H1 (cell line): ENCODE measurements around the gene TMC3.

Source experiments
- ASH2L ChIP-seq: fragments of 200-600, 300-600 bp; sonication (generic); IDR thresholded peaks from one replicate; pipeline ENCODE4 v1.7.1; 2017; ENCODE audit warnings: low read length
- BCL11A ChIP-seq, 2 experiments: IDR thresholded peaks; one replicate each; pipeline ENCODE4 v1.6.1; 2011; ENCODE audit warnings: low read depth in 2 of 2, low read length in 2 of 2, mild to moderate bottlenecking in 2 of 2
- CEBPB ChIP-seq: IDR thresholded peaks from 2 replicates; pipeline ENCODE4 v1.6.1; 2012; ENCODE audit warnings: low read depth, low read length
- CTCF ChIP-seq, 3 experiments: IDR thresholded peaks; 1 replicate in 2 of 3; 2 replicates in 1 of 3; pipeline versions ENCODE4 v1.5.1 to v1.6.1; 2011; ENCODE audit warnings: low read length in 3 of 3, mild to moderate bottlenecking in 3 of 3, inconsistent platforms in 2 of 3, low read depth in 1 of 3, moderate library complexity in 1 of 3; ENCODE audit not compliant: insufficient read depth in 1 of 3; ENCODE audit errors: control extremely low read depth in 1 of 3
- EGR1 ChIP-seq: IDR thresholded peaks from 2 replicates; pipeline ENCODE4 v1.6.1; 2011; ENCODE audit warnings: low read depth, low read length, borderline replicate concordance
- EP300 ChIP-seq, 2 experiments: IDR thresholded peaks; 1 replicate in 1 of 2; 2 replicates in 1 of 2; pipeline ENCODE4 v1.6.1; 2011 to 2012; ENCODE audit warnings: low read depth in 2 of 2, low read length in 2 of 2, mild to moderate bottlenecking in 2 of 2, borderline replicate concordance in 1 of 2, inconsistent platforms in 1 of 2, moderate library complexity in 1 of 2
- MAX ChIP-seq: IDR thresholded peaks from 2 replicates; pipeline ENCODE4 v1.6.1; 2012; ENCODE audit warnings: inconsistent platforms
- POLR2A ChIP-seq, 2 experiments: IDR thresholded peaks; 1 replicate in 1 of 2; 2 replicates in 1 of 2; pipeline ENCODE4 v1.6.1; 2011; ENCODE audit warnings: low read depth in 2 of 2, low read length in 2 of 2, mild to moderate bottlenecking in 2 of 2; ENCODE audit errors: control extremely low read depth in 1 of 2
- RAD21 ChIP-seq, 2 experiments: IDR thresholded peaks in 1 of 2; conservative IDR thresholded peaks in 1 of 2; 2 replicates each; pipeline ENCODE4 v1.6.1; 2011; ENCODE audit warnings: low read depth in 2 of 2, low read length in 2 of 2, improper control_type of control experiment in 1 of 2, inconsistent platforms in 1 of 2, mild to moderate bottlenecking in 1 of 2, moderate library complexity in 1 of 2
- RFX5 ChIP-seq: IDR thresholded peaks from 2 replicates; pipeline ENCODE4 v1.6.1; 2011; ENCODE audit warnings: low read depth, low read length, improper control_type of control experiment, borderline replicate concordance
- TCF12 ChIP-seq: IDR thresholded peaks from 2 replicates; pipeline ENCODE4 v1.6.1; 2011; ENCODE audit warnings: low read depth, mild to moderate bottlenecking, low read length
- YY1 ChIP-seq: IDR thresholded peaks from 2 replicates; pipeline ENCODE4 v1.6.1; 2011; ENCODE audit warnings: low read depth, mild to moderate bottlenecking, low read length

GRCh38 chr15:81380203-81380602 is 6.2 kb upstream of the TMC3 start:
- TF ChIP-seq CTCF (IDR thresholded peaks at IDR 0.05; ENCODE audit: control extremely low read depth in 1 of 3, insufficient read depth in 1 of 3, low read depth in 1 of 3, low read length in 3 of 3) (no peak), RAD21 (IDR thresholded peaks at IDR 0.05 in 1 of 2, conservative IDR thresholded peaks at IDR 0.05 in 1 of 2; ENCODE audit: low read depth in 2 of 2, low read length in 2 of 2) (no peak), CEBPB (no peak), YY1 (no peak), EP300 (IDR thresholded peaks at IDR 0.05; ENCODE audit: borderline replicate concordance in 1 of 2, low read depth in 2 of 2, low read length in 2 of 2) (no peak), ASH2L (no peak), BCL11A (IDR thresholded peaks at IDR 0.05; ENCODE audit: low read depth in 2 of 2, low read length in 2 of 2) (no peak), POLR2A (IDR thresholded peaks at IDR 0.05; ENCODE audit: control extremely low read depth in 1 of 2, low read depth in 2 of 2, low read length in 2 of 2) (no peak), TCF12 (no peak), MAX (no peak), EGR1 (no peak), RFX5 (no peak)
